Right lobe of liver (tissue), 4 donors: ENCODE data around the gene MYL7.

Source experiments
- POLR2A ChIP-seq: fragments of 450-650 bp; IDR thresholded peaks from one replicate; pipeline ENCODE4 v1.6.1; 2017; ENCODE audit warnings: antibody characterized with exemption, mild to moderate bottlenecking
- TF ChIP-seq, protein P1 (sequence below), 4 donors: fragments of 200-600 bp in 3 of 4; fragments of 450-650 bp in 1 of 4; IDR thresholded peaks; one replicate each; pipeline versions ENCODE4 v1.5.1 to v1.8.0; 2016 to 2022; ENCODE audit warnings: antibody characterized with exemption in 4 of 4, mild to moderate bottlenecking in 2 of 4
- donor health status: DM: no; HTN: no; CAD: no.
- donor health status: DM: no; HTN: no; CAD: no.
- donor health status: DM: no; HTN: yes; CAD: no.

DNA sequence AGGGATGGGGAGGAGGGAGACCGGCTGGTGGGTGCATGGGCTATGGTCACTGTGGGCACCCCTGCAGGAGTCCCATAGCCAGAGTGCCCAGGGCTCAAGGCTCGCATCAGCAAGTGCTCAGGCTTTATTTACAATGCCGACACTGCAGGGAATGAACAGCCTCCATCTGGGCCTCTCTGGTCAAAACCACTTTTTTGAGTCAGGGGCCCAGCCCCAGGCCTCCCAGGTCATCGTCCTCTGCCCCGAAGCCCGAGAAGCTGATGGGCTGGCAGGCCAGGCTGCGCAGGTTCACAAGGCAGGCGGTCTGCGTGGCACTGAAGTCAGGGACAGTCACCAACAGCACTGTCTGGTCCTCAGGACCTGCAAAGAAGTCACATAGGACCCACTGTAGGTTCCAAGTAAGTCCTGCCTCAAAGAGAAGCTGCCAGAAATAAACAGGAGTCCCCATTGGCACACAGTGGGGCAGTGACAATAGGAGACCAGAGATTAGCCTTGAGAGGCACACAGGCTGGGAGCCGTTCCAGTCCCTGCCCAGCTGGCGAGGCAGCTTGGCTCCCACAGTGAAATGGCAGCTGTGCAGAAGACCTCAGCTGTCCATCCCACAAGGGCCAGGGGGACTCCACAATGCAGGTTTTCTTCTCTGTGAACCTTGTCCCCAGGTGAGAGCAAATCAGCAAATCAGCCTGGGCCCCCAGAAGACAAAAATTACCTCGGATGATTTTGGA, 26.4 kb downstream of the MYL7 start:
- TF ChIP-seq, protein P1, sequence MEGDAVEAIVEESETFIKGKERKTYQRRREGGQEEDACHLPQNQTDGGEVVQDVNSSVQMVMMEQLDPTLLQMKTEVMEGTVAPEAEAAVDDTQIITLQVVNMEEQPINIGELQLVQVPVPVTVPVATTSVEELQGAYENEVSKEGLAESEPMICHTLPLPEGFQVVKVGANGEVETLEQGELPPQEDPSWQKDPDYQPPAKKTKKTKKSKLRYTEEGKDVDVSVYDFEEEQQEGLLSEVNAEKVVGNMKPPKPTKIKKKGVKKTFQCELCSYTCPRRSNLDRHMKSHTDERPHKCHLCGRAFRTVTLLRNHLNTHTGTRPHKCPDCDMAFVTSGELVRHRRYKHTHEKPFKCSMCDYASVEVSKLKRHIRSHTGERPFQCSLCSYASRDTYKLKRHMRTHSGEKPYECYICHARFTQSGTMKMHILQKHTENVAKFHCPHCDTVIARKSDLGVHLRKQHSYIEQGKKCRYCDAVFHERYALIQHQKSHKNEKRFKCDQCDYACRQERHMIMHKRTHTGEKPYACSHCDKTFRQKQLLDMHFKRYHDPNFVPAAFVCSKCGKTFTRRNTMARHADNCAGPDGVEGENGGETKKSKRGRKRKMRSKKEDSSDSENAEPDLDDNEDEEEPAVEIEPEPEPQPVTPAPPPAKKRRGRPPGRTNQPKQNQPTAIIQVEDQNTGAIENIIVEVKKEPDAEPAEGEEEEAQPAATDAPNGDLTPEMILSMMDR (IDR thresholded peaks at IDR 0.05) = no peak
- no peak for TF ChIP-seq POLR2A
